K562 (cell line): ENCODE data around the gene SCAPER. TPM values are rescaled to one million over a fixed set of nuclear protein-coding genes. Genes with fewer than 3 reads are reported as not detected.

ENCODE experiments used
- ATAC-seq: fragments of 200-7000 bp; cut with Tn5 transposase; 3 replicates; pipeline ENCODE4 v1.9.1; 2020; ENCODE audit warnings: moderate library complexity
- BruUV-seq: library from RNA; stranded (reverse); fragments of 400-500 nt; replicated peaks from 2 replicates; lab custom pipeline; 2021; lab: Mats Ljungman, UMichigan
- CTCF ChIA-PET: fragments of 300-600 bp; formaldehyde crosslinking; extraction: SDS; loops from one replicate; lab custom pipeline; 2021; ENCODE audit warnings: low intra/inter-chr PET ratio; lab: Yijun Ruan, JAX
- POLR2A ChIA-PET: fragments of 300-600, 350-650 bp; sonication (Branson Sonifier 250); formaldehyde crosslinking; extraction: SDS; loops from one replicate; lab custom pipeline; 2021; ENCODE audit warnings: antibody characterized with exemption, inconsistent platforms; lab: Yijun Ruan, JAX
- DNase-seq, 4 experiments: peaks; one replicate each; pipeline versions ENCODE4 v3.0.0 to v3.0.0-alpha.2; 2011 to 2018; ENCODE audit warnings: low spot score in 3 of 4, mixed read lengths in 3 of 4; ENCODE audit errors: extremely low read depth in 1 of 4
- FAIRE-seq: peaks from 2 replicates; lab custom pipeline; 2011; peaks lifted over from hg19 to GRCh38; lab: Jason Lieb, UNC
- H2AFZ ChIP-seq: 2 replicates; pipeline ENCODE4 v1.6.0; 2011; ENCODE audit warnings: low read depth, low read length, control low read depth, inconsistent platforms
- H3K27ac ChIP-seq: fragments of 200-600 bp; 3 replicates; pipeline ENCODE4 v1.8.0; 2011; ENCODE audit warnings: low read depth, mild to moderate bottlenecking, control low read depth, inconsistent platforms, low read length, moderate library complexity, mixed read lengths; ENCODE audit errors: extremely low read depth
- H3K27me3 ChIP-seq, 2 experiments: fragments of 300-600 bp in 1 of 2; 2 replicates in 1 of 2; 3 replicates in 1 of 2; pipeline versions ENCODE4 v1.6.0 to v1.8.0; 2011; ENCODE audit warnings: inconsistent platforms in 2 of 2, low read length in 2 of 2, mild to moderate bottlenecking in 1 of 2, mixed read lengths in 1 of 2, moderate library complexity in 1 of 2; ENCODE audit not compliant: control insufficient read depth in 2 of 2, insufficient read depth in 2 of 2
- H3K36me3 ChIP-seq: fragments of 300-600 bp; 3 replicates; pipeline ENCODE4 v1.8.0; 2011; ENCODE audit warnings: mild to moderate bottlenecking, low read length, inconsistent platforms; ENCODE audit not compliant: control insufficient read depth, insufficient read depth
- H3K4me1 ChIP-seq, 2 experiments: fragments of 200-600 bp in 1 of 2; replicated peaks in 1 of 2; 2 replicates in 1 of 2; 3 replicates in 1 of 2; pipeline versions ENCODE4 v1.5.1 to v1.8.0; 2011; ENCODE audit warnings: inconsistent platforms in 2 of 2, low read length in 2 of 2, mild to moderate bottlenecking in 1 of 2, mixed read lengths in 1 of 2, moderate library complexity in 1 of 2; ENCODE audit not compliant: control insufficient read depth in 2 of 2, insufficient read depth in 2 of 2
- H3K4me2 ChIP-seq: 2 replicates; pipeline ENCODE4 v1.6.1; 2011; ENCODE audit warnings: low read length, control low read depth, inconsistent platforms, mixed read lengths; ENCODE audit not compliant: insufficient read depth
- H3K4me3 ChIP-seq: fragments of 200-600 bp; sonication (generic), shearing (Covaris generic); 2 replicates; pipeline ENCODE4 v1.5.1; 2016; ENCODE audit warnings: control low read depth, inconsistent platforms
- H3K79me2 ChIP-seq: fragments of 200-600 bp; 3 replicates; pipeline ENCODE4 v1.8.0; 2011; ENCODE audit warnings: low read length, inconsistent platforms; ENCODE audit not compliant: control insufficient read depth, insufficient read depth
- H3K9ac ChIP-seq, 2 experiments: 2 replicates each; pipeline versions ENCODE4 v1.6.0 to v1.6.1; 2011; ENCODE audit warnings: low read depth in 2 of 2, low read length in 2 of 2, control low read depth in 1 of 2, inconsistent platforms in 1 of 2, mild to moderate bottlenecking in 1 of 2, mixed read lengths in 1 of 2; ENCODE audit not compliant: insufficient read depth in 1 of 2
- H3K9me1 ChIP-seq: one replicate; pipeline ENCODE4 v1.6.0; 2011; ENCODE audit warnings: inconsistent platforms, mild to moderate bottlenecking, low read length, moderate library complexity; ENCODE audit not compliant: control insufficient read depth, insufficient read depth
- H3K9me3 ChIP-seq: replicated peaks from 2 replicates; pipeline ENCODE4 v1.5.1; 2011; ENCODE audit warnings: low read depth, low read length, inconsistent platforms; ENCODE audit not compliant: control insufficient read depth, insufficient read depth
- H4K20me1 ChIP-seq: replicated peaks from 2 replicates; pipeline ENCODE4 v1.6.1; 2011; ENCODE audit warnings: low read length, inconsistent platforms, mixed read lengths; ENCODE audit not compliant: control insufficient read depth, insufficient read depth
- ARID1B ChIP-seq: fragments of 450-650 bp; IDR thresholded peaks from 2 replicates; pipeline ENCODE4 v1.6.1; 2016; ENCODE audit warnings: antibody characterized with exemption, mild to moderate bottlenecking, inconsistent platforms
- ETS1 ChIP-seq: conservative IDR thresholded peaks from 2 replicates; pipeline ENCODE4 v1.6.1; 2011; ENCODE audit warnings: low read depth, mild to moderate bottlenecking, low read length; ENCODE audit not compliant: control insufficient read depth
- MTA2 ChIP-seq: fragments of 450-650 bp; IDR thresholded peaks from 2 replicates; pipeline ENCODE4 v1.6.1; 2016; ENCODE audit warnings: low read depth
- PHF21A ChIP-seq: fragments of 450-650 bp; IDR thresholded peaks from 2 replicates; pipeline ENCODE4 v1.6.1; 2017; ENCODE audit warnings: low read depth, borderline replicate concordance
- POLR2H ChIP-seq: IDR thresholded peaks from 2 replicates; pipeline ENCODE4 v1.6.1; 2016; ENCODE audit warnings: missing genetic modification characterization, low read depth, mild to moderate bottlenecking, control low read depth, missing compliant biosample characterization, moderate library complexity
- TAL1 ChIP-seq: fragments of 450-650 bp; IDR thresholded peaks from 2 replicates; pipeline ENCODE4 v1.6.1; 2016; ENCODE audit warnings: mild to moderate bottlenecking
- ZNF324 ChIP-seq: fragments of 250-450 bp; sonication (Bioruptor Pico); IDR thresholded peaks from 2 replicates; pipeline ENCODE4 v1.4.0; 2020; ENCODE audit warnings: mild to moderate bottlenecking
- ZNF408 ChIP-seq: fragments of 250-450 bp; sonication (Bioruptor Pico); IDR thresholded peaks from 2 replicates; pipeline ENCODE4 v1.4.0; 2020; ENCODE audit warnings: low read depth, mild to moderate bottlenecking, moderate library complexity
- ZNF707 ChIP-seq: fragments of 250-450 bp; sonication (Bioruptor Pico); conservative IDR thresholded peaks from 2 replicates; pipeline ENCODE4 v1.8.0; 2022; ENCODE audit warnings: inconsistent platforms, mild to moderate bottlenecking, moderate library complexity
- WGBS: fragments of 100-300 bp; shearing (Covaris generic); methylation state at CpG from one replicate; pipeline ENCODE4 v1.1.6; 2016; ENCODE audit warnings: low coverage, mixed read lengths; ENCODE audit not compliant: insufficient coverage; ENCODE audit errors: missing lambda C conversion rate; 5-methylcytosine and 5-hydroxymethylcytosine counted together
- in situ Hi-C: fragments of 300-500 bp; cut with MboI; formaldehyde crosslinking; loops from 4 replicates; pipeline ENCODE4 v1.15.0; 2018; ENCODE audit warnings: inconsistent platforms, mixed read lengths
- intact Hi-C: fragments of 100-400 bp; cut with micrococcal nuclease; formaldehyde crosslinking; loops from 2 replicates; pipeline ENCODE4 v1.14.2; 2022
- polyA plus RNA-seq, 8 experiments: library from polyadenylated mRNA; depleted of rRNA in 4 of 8; stranded (reverse) in 5 of 8; unstranded in 3 of 8; fragments of >200 nt; fragmentation: Nextera tagmentation in 2 of 8; fragmentation: Illumina TruSeq in 1 of 8; extraction: Ambion mirVana in 2 of 8; extraction: Trizol in 1 of 8; gene quantifications; 2 replicates each; pipeline versions ENCODE4 v1.2.1 to v1.2.3, GENCODE V29; 2011 to 2014; ENCODE audit warnings: inconsistent platforms in 1 of 8, missing spikeins in 1 of 8
- total RNA-seq, 7 experiments: library from RNA; depleted of rRNA in 6 of 7; stranded (reverse); fragments of >200 nt in 6 of 7; fragmentation: Illumina TruSeq in 2 of 7; extraction: Trizol in 2 of 7; gene quantifications; 2 replicates each; pipeline versions ENCODE4 v1.2.1 to v1.2.3, GENCODE V29; 2011 to 2021; ENCODE audit warnings: low replicate concordance in 1 of 7
- TF ChIP-seq, protein P1 (sequence below), 2 experiments: fragments of 450-650 bp in 1 of 2; sonication (generic) in 1 of 2; formaldehyde crosslinking in 1 of 2; IDR thresholded peaks; 2 replicates each; pipeline versions ENCODE4 v1.7.1 to v1.9.0; 2016 to 2022; ENCODE audit warnings: inconsistent platforms in 1 of 2, mild to moderate bottlenecking in 1 of 2, missing genetic modification reagents in 1 of 2

The SCAPER gene
- total and polyA plus RNA-seq, 9 of the 15 experiments (the other 6 are each of a cell fraction or from before 2014, with no cell fraction given), result 1.3 to 5.7 (median 3.2) TPM

DNA sequence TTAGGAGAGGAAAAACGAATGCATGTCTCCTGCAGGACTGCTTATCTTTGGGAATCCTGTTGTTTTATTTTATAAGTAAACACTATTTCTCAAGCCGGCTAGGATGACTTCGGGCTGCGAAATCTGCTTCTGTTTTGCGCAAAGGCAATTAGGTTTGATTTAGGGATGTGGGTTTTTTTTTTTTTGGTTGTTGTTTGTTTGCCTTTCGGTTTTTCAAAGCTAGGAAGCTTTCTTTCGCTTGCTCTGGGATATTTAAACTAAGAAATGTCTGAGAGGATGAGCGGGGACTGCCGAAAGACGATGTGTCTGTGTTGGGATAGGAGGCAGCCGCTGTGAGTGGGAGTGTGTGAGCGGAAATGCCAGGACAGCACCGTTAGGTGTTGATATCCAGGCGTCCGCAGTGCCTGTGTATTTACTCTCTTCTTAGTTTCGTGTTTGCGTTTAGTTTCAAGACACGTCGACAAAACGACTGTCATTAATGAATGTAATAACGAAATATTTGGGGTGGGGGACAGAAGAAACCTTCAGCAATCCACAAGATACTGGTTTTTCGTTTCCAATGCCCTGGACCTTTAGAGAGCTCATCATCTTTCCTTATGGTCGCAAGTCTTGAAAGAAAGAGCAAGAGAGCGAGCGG is 568.0 kb downstream of the SCAPER start:
- ChIA-PET CTCF (no interaction called here), POLR2A (interaction anchor here (1.2 to 2.1 kb wide), 3 partner anchors 8 to 15 kb away, joined by 4 to 18 read pairs (median 6); no protein-coding TSS in a partner anchor)
- Histone ChIP-seq H2AFZ (peak overlapping the region; percentile 87), H3K4me1 (peaks cover 11 to 55% of the 10 kb centered on the region in 2 experiments), H3K36me3 (peaks cover 35% of the 10 kb centered on the region), H3K27ac (peak overlapping the region; percentile 94), H3K27me3 (no peaks in the 10 kb centered on the region), H4K20me1 (0 out of 2 replicates have a peak, but pooled peaks cover 6% of the 10 kb centered on the region), H3K4me2 (peak overlapping the region; percentile 96), H3K79me2 (peaks cover 40% of the 10 kb centered on the region), H3K9me1 (no peaks in the 10 kb centered on the region), H3K9me3 (no peaks in the 10 kb centered on the region; the same call in 1 of the 2 replicates), H3K4me3 (peak overlapping the region; percentile 53), H3K9ac (peak overlapping the region; percentile 95 to 100)
- under 1% methylated on average over 25 of the region's 25 CpGs for whole genome bisulfite sequencing
- BruUV-seq, result TSS peak; percentile 78
- in situ Hi-C loops, result no loop called here
- no peak for FAIRE-seq
- peak; percentile 70 for ATAC-seq
- peak; percentile 41 to 81 (median 58) for DNase-seq
- intact Hi-C loops, result loop anchor here (10.0 kb wide), 1 partner anchor 528 kb away; no protein-coding TSS in a partner anchor
- 0 out of 2 replicates have a peak, but pooled peaks have one; percentile 14 for TF ChIP-seq MTA2
- no peak for TF ChIP-seq ZNF324
- no peak for TF ChIP-seq ZNF707 (CRISPR knock-in tag)
- TF ChIP-seq PHF21A, result peak; percentile 46; the same call in 1 of the 2 replicates
- peak; percentile 55 for TF ChIP-seq ARID1B
- no peak for TF ChIP-seq POLR2H (tag)
- TF ChIP-seq ETS1, result peak; percentile 62; the same call in 1 of the 2 replicates
- TF ChIP-seq, protein P1, sequence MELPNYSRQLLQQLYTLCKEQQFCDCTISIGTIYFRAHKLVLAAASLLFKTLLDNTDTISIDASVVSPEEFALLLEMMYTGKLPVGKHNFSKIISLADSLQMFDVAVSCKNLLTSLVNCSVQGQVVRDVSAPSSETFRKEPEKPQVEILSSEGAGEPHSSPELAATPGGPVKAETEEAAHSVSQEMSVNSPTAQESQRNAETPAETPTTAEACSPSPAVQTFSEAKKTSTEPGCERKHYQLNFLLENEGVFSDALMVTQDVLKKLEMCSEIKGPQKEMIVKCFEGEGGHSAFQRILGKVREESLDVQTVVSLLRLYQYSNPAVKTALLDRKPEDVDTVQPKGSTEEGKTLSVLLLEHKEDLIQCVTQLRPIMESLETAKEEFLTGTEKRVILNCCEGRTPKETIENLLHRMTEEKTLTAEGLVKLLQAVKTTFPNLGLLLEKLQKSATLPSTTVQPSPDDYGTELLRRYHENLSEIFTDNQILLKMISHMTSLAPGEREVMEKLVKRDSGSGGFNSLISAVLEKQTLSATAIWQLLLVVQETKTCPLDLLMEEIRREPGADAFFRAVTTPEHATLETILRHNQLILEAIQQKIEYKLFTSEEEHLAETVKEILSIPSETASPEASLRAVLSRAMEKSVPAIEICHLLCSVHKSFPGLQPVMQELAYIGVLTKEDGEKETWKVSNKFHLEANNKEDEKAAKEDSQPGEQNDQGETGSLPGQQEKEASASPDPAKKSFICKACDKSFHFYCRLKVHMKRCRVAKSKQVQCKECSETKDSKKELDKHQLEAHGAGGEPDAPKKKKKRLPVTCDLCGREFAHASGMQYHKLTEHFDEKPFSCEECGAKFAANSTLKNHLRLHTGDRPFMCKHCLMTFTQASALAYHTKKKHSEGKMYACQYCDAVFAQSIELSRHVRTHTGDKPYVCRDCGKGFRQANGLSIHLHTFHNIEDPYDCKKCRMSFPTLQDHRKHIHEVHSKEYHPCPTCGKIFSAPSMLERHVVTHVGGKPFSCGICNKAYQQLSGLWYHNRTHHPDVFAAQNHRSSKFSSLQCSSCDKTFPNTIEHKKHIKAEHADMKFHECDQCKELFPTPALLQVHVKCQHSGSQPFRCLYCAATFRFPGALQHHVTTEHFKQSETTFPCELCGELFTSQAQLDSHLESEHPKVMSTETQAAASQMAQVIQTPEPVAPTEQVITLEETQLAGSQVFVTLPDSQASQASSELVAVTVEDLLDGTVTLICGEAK (IDR thresholded peaks at IDR 0.05), result peak; percentile 23; the same call in 1 of the 2 replicates
- TF ChIP-seq, protein P1 (CRISPR knock-in tag; IDR thresholded peaks at IDR 0.05), result no peak
- no peak for TF ChIP-seq ZNF408 (CRISPR knock-in tag)
- TF ChIP-seq TAL1, result 0 out of 2 replicates have a peak, but pooled peaks have one; percentile 16
